Jurkat, Clone E6-1 (cell line): ENCODE data around the gene FCGR3B.
"Not testable (repeated sequence)": the region's sequence is repeated elsewhere in the genome, so short reads cannot be mapped to it uniquely, and the experiment has no call there.

Experiments
- DNase-seq: peaks from one replicate; pipeline ENCODE4 v3.0.0-alpha.2; 2011; ENCODE audit warnings: low read depth, low spot score
- H3K4me3 ChIP-seq: 2 replicates; pipeline ENCODE4 v1.5.1; 2011; ENCODE audit warnings: mild to moderate bottlenecking, low read length, control low read depth, moderate library complexity

FCGR3B gene

GRCh38 chr1:161643481-161644208, 12.7 kb upstream of the FCGR3B start:
- not testable (repeated sequence) for H3K4me3 ChIP-seq, DNase-seq

DNA sequence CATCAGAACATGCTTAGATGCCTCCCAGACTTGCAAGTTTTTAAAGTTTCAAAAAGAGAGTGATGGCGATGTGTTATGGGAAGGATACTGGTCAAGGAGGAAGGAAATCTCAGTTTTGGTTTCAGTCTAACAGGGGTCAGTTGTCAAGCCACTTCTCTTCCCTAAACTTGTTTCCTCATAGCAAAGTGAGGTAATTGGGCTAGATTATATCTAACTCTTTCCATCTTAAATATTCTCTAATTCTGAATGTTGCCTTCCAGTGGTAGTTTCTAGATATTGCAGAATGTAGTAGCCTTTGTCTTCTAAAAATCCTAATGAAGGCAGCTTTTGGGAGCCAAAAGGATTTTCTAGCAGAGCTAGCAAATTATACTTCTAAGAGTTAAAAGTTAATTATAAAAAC, 11.7 kb upstream of the FCGR3B start:
- DNase-seq: not testable (repeated sequence)

DNA sequence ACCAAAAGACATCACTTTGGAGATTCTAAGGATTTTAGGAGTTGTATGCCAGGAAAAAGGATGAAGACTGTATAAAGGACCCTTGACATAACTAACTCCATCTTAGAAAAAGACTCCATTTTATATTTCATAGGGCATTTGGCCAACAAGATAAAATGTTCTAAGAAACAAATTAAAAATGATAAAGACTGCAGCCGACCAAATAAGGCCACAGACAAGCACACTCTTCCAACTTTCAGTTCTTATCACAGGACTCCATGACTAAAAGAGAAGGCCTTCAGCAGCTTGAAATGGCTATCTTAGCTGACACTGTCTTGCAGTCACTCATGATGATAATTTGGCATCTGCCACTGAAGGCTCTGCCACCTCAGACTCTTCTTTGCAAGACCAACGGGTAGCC, 8.2 kb upstream of the FCGR3B start:
- not testable (repeated sequence) for H3K4me3 ChIP-seq, DNase-seq

More for the DNA sequence above, 11.7 kb upstream of the FCGR3B start:
- not testable (repeated sequence) for H3K4me3 ChIP-seq

DNA sequence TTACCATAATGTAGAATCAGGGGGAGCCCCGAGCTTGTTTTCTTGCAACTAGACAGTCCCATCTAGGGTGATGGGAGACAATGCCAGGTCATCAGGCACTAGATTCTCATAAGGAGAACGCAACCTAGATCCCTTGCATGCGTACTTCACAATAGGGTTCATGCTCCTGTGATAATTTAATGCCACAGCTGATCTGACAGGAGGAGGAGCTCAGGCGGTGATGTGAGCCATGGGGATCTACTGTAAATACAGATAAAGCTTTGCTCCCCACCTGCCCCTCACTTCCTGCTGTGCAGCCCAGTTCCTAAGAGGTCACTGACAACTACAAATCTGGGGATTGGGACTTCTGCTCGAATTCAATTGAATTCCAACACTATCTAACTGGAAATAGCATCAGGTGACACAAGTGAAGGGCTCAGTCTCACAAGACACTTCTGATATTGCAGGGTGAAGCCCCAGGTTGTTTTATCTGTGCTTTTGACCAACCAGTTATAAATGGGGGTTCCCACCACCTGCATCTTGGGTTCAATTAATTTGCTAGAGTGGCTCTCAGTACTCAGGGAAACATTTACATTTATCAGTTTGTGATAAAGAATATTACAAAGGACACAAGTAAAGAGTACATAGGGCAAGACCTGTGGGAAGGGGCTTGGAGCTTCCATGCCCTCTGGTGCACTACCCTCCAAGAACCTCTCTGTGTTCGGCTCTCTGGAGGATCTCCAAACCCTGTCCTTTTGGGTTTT, 7.4 kb upstream of the FCGR3B start:
- H3K4me3 ChIP-seq, DNase-seq: not testable (repeated sequence)

DNA sequence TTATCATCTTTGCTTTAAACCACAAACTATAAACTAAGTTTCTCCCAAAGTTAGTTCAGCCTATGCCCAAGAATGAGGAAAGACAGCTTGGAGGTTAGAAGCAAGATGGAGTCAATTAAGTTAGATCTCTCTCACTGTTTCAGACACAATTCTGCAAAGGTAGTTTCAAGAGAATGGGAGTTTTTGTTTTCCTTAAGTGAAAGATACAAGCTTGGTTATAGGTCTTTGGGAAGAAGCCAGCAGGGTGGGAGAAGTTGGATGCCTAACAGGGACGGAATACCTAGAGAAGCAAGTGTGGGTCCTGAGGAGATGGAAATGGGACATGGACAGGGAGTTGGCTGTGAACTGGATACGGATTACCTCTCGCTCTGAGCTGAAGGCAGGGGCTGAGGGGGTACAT, 6.0 kb upstream of the FCGR3B start:
- H3K4me3 ChIP-seq, DNase-seq: not testable (repeated sequence)

DNA sequence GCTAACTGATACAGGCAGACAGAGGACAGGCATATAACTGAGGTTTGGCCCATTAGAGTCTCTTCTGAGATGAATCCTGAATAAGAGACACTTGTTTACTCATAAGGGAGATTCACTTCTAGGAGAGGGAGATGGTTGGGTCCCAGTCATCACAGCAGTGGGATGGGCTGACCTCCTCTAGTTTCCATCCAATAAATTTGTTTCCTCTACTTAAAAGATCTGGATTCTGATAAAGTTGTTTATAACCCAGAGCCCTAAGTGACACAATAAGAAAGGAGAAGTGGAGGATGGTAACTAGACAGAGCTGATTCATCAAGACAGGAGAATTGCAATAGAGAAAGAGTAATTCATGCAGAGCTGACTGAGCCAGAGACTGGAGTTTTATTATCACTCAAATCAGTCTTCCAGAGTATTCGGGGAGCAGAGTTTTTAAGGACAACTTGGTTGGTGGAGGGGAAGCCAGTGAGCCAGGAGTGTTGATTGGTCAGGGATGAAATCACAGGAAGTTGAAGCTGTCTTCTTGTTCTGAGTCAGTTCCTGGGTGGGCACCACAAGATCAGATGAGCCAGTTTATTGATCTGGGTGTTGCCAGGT, 5.3 kb upstream of the FCGR3B start:
- not testable (repeated sequence) for DNase-seq, H3K4me3 ChIP-seq

DNA sequence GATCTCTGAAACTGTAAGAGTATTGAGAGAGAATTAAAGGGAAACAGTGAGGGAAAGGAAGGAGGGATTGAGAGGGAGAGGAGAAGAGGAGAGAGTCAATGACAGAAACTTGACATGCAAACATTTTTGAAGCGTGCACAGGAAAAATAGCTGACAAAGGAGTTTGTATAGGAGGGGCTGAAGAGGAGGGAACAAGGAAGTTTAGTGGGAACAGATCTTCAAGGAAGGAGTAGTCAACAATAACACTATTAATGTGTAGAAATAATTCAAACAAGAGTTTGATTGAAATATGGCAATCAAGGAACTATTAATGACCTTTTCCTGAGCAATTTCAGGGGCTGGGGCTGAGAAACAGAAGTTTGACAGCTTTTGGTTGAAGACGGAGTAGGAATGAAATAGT, 4.0 kb upstream of the FCGR3B start:
- not testable (repeated sequence) for DNase-seq, H3K4me3 ChIP-seq

GRCh38 chr1:161630128-161630742, 741 bp downstream of the FCGR3B start:
- H3K4me3 ChIP-seq, DNase-seq: not testable (repeated sequence)

GRCh38 chr1:161626445-161627146, 4.4 kb downstream of the FCGR3B start:
- not testable (repeated sequence) for H3K4me3 ChIP-seq

GRCh38 chr1:161624605-161625004, 6.4 kb downstream of the FCGR3B start:
- not testable (repeated sequence) for DNase-seq, H3K4me3 ChIP-seq

More at GRCh38 chr1:161626445-161627146, 4.4 kb downstream of the FCGR3B start:
- not testable (repeated sequence) for DNase-seq

DNA sequence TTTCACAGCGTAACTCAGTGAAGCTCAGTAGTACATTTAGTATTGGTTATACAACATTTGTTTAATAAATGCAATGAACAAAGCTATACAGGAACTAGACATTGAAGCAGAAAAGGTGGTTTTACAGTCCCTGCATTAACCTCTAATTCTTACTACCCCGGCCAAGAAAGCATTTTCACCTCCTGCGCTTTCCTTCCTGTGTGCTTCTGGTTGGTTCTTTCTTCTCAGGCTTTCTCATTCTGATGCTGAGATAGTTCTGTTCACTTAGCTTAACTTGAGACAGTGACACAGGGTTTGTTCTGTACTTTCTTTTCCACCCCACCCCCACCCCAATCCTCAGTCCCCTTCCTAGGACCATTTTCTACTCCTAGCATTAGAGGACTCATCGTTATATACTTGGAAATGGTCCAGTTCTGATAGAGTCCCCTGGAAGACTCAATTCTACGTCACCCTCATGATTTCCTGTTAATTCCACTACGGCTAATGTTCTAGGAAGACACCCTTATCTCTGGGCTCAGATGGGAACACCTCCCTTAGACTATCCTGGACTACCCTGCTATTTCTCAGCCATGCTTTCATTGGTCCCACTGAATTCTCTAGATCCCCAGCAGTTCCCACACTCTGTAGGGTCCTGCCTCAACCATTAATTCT, 7.5 kb downstream of the FCGR3B start:
- DNase-seq: not testable (repeated sequence)

GRCh38 chr1:161622054-161622453, 8.9 kb downstream of the FCGR3B start:
- H3K4me3 ChIP-seq, DNase-seq: not testable (repeated sequence)

More for the DNA sequence above, 7.5 kb downstream of the FCGR3B start:
- H3K4me3 ChIP-seq: not testable (repeated sequence)

GRCh38 chr1:161621181-161622000, 9.6 kb downstream of the FCGR3B start:
- not testable (repeated sequence) for H3K4me3 ChIP-seq, DNase-seq

DNA sequence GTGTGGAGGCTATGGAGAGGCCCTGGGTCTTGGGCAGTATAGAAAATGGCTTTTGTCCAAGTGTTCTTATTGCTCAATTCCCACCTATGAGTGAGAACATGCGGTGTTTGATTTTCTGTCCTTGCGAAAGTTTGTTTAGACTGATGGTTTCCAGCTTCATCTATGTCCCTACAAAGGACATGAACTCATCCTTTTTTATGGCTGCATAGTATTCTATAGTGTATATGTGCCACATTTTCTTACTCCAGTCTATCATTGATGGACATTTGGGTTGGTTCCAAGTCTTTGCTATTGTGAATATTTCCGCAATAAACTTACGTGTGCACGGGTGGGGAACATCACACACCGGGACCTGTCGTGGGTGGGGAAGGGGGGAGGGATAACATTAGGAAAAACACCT, 10.6 kb downstream of the FCGR3B start:
- H3K4me3 ChIP-seq, DNase-seq: not testable (repeated sequence)

DNA sequence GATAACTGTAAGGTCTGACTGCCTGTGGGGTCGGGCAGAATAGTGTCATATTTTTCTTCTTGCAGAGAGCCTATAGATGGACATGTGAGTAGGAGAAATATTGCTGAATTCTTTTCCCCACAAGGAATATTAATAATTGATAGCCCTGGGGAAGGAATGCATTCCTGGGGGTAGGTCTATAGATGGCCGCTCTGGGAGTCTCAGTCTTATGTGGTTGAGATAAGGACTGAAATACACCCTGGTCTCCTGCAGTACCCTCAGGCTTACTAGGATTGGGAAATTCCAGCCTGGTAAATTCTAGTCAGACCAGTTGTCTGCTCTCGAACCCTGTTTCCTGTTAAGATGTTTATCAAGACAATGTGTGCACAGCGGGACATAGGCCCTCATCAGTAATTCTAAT, 12.5 kb downstream of the FCGR3B start:
- DNase-seq, H3K4me3 ChIP-seq: not testable (repeated sequence)

GRCh38 chr1:161616417-161616816, 14.6 kb downstream of the FCGR3B start:
- DNase-seq, H3K4me3 ChIP-seq: not testable (repeated sequence)

GRCh38 chr1:161613142-161613514, 17.8 kb downstream of the FCGR3B start:
- peak overlapping the region; percentile 62; the same call in 1 of the 2 replicates for H3K4me3 ChIP-seq
- DNase-seq: not testable (repeated sequence)
